ENCODE data around the gene SUCLA2. TPM values are rescaled to one million over a fixed set of nuclear protein-coding genes. Genes with fewer than 3 reads are reported as not detected.

The SUCLA2 gene
- total and polyA plus RNA-seq, 9 donors: 50.8 to 70.9 (median 64.4) TPM

DNA sequence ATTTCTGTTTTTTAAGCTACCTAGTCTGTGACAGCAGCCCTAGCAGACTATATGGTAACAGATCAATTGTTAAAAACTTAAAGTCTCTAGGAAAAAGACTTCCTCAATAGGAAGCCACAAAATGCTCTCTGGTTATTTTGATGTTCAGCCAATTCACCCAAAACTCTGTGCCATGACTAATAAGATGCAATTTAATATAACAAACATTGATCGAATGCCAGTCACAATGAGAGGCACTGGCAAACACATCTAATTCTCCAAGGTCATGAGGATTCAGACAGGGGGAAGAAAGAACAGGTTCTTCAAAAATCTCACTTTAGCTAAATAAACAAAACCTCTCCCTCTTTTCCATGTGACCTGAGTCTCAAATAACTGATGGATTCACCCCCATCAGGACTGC is 107.5 kb downstream of the SUCLA2 start:
- DNase-seq: no peak
- H3K4me1 ChIP-seq (ENCODE audit: control insufficient read depth, insufficient read depth, low read length): no peaks in the 10 kb centered on the region
- no peaks in the 10 kb centered on the region for H3K36me3 ChIP-seq (ENCODE audit: control insufficient read depth, insufficient read depth, low read length)
- H3K27me3 ChIP-seq (ENCODE audit: control insufficient read depth, insufficient read depth, low read length): no peaks in the 10 kb centered on the region
- WGBS (ENCODE audit: insufficient coverage): no CpG with 5 or more reads among the region's 1 CpG
- H3K4me3 ChIP-seq (ENCODE audit: low read length): no peak overlapping the region
- no peaks in the 10 kb centered on the region for H3K9me3 ChIP-seq (replicated peaks; ENCODE audit: control insufficient read depth, low read depth, low read length)
- H3K27ac ChIP-seq (ENCODE audit: low read length): no peak overlapping the region

Other genes starting within 250 kb of the SUCLA2 start
- gene NUDT15, start 36.5 kb upstream of the SUCLA2 start, total RNA-seq: 12.2 TPM
- 10 to 100 TPM; 12.1 to 14.6 (median 13.3) TPM for gene NUDT15, start 36.5 kb upstream of the SUCLA2 start, polyA plus RNA-seq (ENCODE audit: insufficient read depth in 1 of 8, insufficient read length in 8 of 8, low replicate concordance in 1 of 8)
- gene MED4, start 93.8 kb upstream of the SUCLA2 start, total RNA-seq: 38.1 TPM
- 10 to 100 TPM; 50.2 to 66.6 (median 57.8) TPM for gene MED4, start 93.8 kb upstream of the SUCLA2 start, polyA plus RNA-seq (ENCODE audit: insufficient read depth in 1 of 8, insufficient read length in 8 of 8, low replicate concordance in 1 of 8)
- gene ITM2B, start 231.9 kb upstream of the SUCLA2 start, total RNA-seq: 185 TPM
- gene ITM2B, start 231.9 kb upstream of the SUCLA2 start, polyA plus RNA-seq (ENCODE audit: insufficient read depth in 1 of 8, insufficient read length in 8 of 8, low replicate concordance in 1 of 8): 100 to 1,000 TPM; 314 to 426 (median 354) TPM